Renal cortex interstitium (tissue), 11 donors: Measurements from ENCODE around the gene NUP210L. TPM values are rescaled to one million over a fixed set of nuclear protein-coding genes. Genes with fewer than 3 reads are reported as not detected.
"Not testable (repeated sequence)": the region's sequence is repeated elsewhere in the genome, so short reads cannot be mapped to it uniquely, and the experiment has no call there.

Experiments used
- DNase-seq, 11 donors: peaks; one replicate each; pipeline ENCODE4 v3.0.0-alpha.2; 2013; ENCODE audit warnings: low read depth in 9 of 11, low spot score in 4 of 11; ENCODE audit errors: extremely low read depth in 1 of 11
- polyA plus RNA-seq, 3 donors: library from polyadenylated mRNA; unstranded; fragments of 120-200 nt; gene quantifications; one replicate each; pipeline ENCODE4 v1.2.1, GENCODE V29; 2013; ENCODE audit not compliant: insufficient read length in 3 of 3

The NUP210L gene
- polyA plus RNA-seq, 3 donors, result 0.04 to 0.18 (median 0.17) TPM

DNA sequence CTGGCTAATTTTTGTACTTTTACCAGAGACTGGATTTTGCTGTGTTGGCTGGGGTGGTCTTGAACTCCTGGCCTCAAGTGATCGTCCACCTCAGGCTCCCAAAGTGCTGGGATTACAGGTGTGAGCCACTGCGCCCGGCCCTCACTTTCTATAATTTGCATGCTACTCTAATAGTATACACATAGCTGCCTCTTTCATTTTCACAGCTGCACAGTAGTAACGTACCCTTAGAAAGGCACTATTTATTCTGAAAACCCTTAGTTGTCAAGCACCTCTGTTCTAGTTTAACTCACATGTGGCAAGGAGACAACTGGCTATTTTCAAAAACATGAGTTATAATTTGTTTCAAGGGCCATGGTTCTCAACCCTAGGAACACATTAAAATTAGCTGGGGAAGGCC is 19.8 kb upstream of the NUP210L start:
- DNase-seq, result no peak

GRCh38 chr1:154171880-154172279 is 17.0 kb upstream of the NUP210L start:
- DNase-seq, result no peak

DNA sequence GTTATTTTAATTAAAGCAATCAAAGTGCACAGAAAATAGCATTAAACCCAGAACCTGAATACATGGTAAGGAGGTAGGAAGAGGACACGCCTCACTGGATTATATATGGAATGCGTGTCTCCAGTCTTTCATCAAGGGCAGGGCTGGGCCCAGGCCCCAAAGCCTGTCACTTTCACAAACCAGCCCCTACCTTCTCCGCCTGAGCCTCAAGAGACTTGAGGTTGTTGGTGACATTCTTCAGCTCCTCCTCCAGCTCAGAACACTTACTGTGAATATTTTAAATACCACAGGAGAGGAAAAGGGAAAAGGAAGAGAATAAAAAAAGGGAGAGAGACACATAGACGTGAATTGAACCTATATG is 16.3 kb upstream of the NUP210L start:
- DNase-seq, result no peak

DNA sequence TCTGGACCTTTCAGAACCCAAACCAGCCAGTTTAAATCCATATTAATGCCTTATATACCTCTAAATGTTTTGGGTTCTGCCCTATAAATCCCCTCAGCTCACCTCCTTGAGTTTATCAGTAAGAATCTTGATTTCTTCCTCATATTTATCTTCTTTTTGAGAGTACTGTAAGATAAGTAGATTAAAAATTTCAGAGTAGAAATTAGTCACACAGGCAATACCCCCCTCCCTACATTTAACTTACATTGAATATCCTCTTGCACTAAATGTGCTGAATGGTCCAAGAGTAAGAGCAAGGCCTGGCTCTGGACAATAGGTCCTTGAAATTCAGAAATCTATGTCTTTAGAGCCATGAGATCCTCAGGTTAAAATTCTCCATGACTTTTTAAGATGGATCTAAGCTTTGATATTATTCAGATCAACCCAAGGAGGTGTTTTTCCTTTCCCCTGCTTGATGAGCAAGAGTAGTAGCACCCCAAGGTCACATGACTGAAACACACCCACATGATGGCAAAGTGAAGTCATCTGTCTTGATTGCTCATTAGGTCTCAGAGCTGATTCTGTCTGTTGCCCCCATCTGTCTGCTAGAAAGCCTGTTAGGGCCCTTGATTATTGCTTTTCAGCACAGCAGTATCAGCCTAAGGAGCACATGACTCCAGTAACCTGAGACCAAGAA is 15.8 kb upstream of the NUP210L start:
- DNase-seq, result no peak

DNA sequence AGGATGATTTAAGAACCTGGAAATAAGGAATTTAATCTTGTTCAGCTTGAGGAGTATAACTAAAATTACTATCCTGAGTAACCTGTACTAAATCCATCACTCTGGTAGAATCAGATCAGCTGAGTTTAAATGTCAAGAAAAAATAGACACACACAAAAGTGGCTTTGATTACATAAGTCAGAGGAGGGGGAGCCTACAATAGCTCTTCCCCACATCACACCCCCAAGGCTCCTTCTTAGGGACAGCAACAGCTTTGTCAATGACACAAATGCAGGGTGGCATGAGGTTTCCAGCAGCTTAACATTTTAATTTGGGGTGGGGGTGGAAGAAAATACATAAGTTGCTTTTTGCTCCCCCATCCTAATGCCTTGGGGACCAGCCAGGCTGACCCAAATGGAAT is 12.6 kb upstream of the NUP210L start:
- DNase-seq, result no peak

GRCh38 chr1:154166207-154166606 is 11.3 kb upstream of the NUP210L start:
- no peak for DNase-seq

GRCh38 chr1:154159554-154159953 is 4.7 kb upstream of the NUP210L start:
- no peak for DNase-seq

- no peak for DNase-seq
Measured at GRCh38 chr1:154158307-154159125, 3.6 kb upstream of the NUP210L start.

GRCh38 chr1:154157520-154158306 is 2.8 kb upstream of the NUP210L start:
- DNase-seq, result no peak

DNA sequence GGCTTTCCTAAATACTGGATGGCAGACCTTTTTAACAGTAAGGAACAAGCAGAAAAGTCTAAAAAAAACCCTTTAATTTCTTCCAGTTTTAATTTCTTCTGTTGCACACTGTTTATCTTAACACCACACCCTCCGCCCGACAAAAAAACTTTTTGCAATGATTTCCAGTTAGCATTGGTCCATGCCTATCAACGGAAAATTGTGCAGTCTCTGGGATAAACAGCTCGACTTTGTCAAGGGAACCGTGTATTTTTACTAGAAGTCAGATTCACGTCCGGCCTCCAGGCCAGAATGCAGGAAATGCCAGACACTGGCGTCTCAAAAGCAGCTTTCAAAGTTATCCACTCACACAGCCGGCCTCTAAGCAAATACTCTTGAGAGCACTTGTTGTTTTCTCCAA is 378 bp upstream of the NUP210L start:
- DNase-seq, result peak in 9 of 11 donors; percentile 9 to 49 (median 36)

DNA sequence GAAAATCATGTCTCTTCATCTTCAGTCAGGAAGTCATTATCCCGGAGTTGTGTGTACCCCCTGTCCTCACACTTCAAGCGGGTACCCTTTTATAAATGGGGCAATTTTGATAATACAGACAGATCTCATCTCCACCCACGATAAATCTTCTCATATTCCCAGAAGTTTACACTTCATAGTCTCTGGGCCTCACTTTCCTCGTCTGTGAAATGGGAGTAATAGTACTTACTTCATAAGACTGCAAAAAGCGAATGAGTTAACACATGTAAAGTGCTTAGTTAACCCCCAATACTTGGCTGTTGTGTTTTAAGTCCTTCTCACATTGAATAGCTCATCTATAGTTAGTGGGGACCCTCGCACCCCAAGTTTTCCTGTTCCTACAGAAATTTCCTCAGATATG is 820 bp downstream of the NUP210L start:
- no peak for DNase-seq

DNA sequence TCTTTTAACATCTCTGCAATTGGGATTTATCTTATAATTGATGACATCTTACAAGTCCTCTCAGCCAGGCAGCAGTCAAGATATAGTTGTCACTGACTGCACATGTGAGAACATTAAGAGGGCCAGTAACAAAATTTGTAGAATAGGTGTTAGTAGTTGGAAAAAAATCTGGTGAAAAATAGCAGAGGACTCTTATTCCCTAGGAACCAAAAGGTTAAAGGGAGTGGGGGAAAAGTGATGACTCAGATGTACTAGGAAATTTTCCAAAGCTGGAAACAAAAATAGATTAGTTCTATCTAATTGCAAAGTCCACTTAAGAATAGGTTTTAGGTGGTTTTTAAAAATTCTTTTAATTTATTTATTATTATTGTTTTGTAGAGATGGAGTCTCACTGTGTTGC is 3.6 kb downstream of the NUP210L start:
- DNase-seq, result no peak

GRCh38 chr1:154148807-154149206 is 6.1 kb downstream of the NUP210L start:
- DNase-seq, result no peak

- not testable (repeated sequence) for DNase-seq
Measured at GRCh38 chr1:154147505-154147904, 7.4 kb downstream of the NUP210L start.

DNA sequence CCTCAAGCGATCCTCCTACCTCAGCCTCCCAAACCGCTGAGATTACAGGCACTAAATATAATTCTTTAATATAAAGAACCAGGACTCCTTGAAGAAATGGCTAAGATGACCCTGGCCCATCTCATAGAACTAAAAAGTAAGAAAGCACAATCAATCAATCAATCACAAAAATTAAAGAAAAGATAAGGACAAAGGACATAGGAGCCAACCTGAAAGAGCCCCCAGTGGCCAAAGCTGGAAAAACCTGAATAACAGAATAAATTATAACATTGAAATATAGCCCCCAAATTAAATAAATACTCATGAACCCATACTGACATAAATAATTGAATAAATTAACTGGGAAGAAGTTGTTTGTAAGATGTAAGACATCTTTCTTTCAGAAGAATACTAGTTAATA is 8.9 kb downstream of the NUP210L start:
- no peak for DNase-seq

GRCh38 chr1:154142358-154142757 is 12.5 kb downstream of the NUP210L start:
- DNase-seq, result no peak

DNA sequence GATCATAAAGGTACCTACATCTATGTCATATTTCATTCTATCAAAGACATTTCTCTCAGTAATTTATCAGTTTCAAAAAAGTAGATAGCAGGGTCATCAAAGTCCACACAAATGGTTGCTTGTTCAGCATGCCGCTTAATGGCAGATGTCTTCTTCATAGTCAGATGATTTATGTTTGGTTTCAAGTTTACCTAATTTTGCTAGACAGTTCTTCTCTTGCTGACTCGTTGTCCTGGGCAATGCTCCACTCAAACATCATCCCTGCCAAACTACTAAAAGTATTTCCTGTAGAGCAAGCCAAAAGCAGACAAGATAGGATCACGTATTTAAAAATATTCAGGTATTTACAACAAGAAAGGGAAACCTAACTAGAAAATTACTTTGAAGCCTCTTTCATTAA is 13.6 kb downstream of the NUP210L start:
- DNase-seq, result no peak

GRCh38 chr1:154137888-154138287 is 17.0 kb downstream of the NUP210L start:
- DNase-seq, result no peak

DNA sequence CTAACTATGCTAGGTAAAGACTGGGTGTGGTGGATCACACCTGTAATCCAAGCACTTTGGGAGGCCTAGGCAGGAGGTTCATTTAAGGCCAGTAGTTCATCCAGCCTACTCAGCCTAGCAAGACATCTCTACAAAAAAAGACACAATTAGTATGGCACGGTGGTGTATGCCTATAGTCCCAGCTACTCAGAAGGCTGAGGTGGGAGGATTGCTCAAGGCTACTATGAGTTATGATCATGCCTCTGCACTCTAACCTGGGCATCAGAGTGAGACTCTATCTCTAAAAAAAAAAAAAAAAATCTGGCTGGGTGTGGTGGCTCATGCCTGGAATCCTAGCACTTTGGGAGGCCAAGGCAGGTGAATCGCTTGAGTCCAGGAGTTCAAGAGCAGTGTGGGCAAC is 21.6 kb downstream of the NUP210L start:
- no peak for DNase-seq

DNA sequence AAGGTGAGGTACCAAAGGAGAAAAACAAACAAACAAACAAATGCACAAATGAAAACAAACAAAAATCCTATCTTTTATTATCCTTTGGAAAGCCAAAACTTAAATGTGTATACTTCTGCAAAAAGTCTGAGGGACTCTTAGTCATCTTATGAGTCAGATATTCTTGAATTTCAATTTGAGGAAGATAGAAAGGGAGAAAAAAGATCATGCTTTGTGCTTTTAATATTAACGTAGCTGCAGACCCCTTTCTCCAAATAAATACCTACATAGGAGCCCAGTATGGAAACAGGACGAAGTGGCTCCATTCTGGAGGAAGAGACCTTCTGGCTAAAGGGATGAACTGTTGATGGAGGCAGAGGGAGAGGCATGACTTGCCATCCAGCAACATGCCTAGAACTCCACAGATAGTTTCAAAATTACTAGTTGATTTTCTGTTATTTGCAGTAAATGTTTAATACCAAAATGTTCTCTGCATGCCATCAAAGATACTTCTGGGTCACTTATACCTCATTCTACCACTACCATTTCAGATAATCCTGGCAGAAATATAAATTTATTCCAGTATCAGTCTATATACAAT is 25.4 kb downstream of the NUP210L start:
- no peak for DNase-seq
